ENCODE data around the gene CPNE2. TPM values are rescaled to one million over a fixed set of nuclear protein-coding genes. Genes with fewer than 3 reads are reported as not detected.

CPNE2 gene
- total RNA-seq, 4 donors from 2014 or later, result 12.2 to 21.4 (median 17.8) TPM

- TF ChIP-seq CTCF (IDR thresholded peaks at IDR 0.05) (no peak), POLR2A (IDR thresholded peaks at IDR 0.05) (no peak)
- no peaks in the 10 kb centered on the region for H3K4me1 ChIP-seq
- intact Hi-C loops (cut with DNase I), result no loop called here
- no peaks in the 10 kb centered on the region for H3K9me3 ChIP-seq
- no peak overlapping the region for H3K4me3 ChIP-seq
- no peak for DNase-seq
- WGBS, 2 donors, result no CpG with 5 or more reads among the region's 7 CpGs
- peaks cover 0 to 73% (median 0%) of the 10 kb centered on the region in 3 donors for H3K36me3 ChIP-seq
- no peaks in the 10 kb centered on the region for H3K27me3 ChIP-seq
- H3K27ac ChIP-seq, result no peak overlapping the region
Measured at GRCh38 chr16:57077714-57078113, 14.7 kb upstream of the CPNE2 start.

- Histone ChIP-seq H3K4me3 (no peak overlapping the region), H3K27ac (no peak overlapping the region), H3K9me3 (no peaks in the 10 kb centered on the region), H3K27me3 (no peaks in the 10 kb centered on the region), H3K36me3 (peaks cover 0 to 54% (median 0%) of the 10 kb centered on the region in 3 donors), H3K4me1 (peaks cover 0 to 10% (median 0%) of the 10 kb centered on the region in 3 donors)
- DNase-seq, result no peak
- no peak for TF ChIP-seq CTCF (IDR thresholded peaks at IDR 0.05)
- no peak for TF ChIP-seq POLR2A (IDR thresholded peaks at IDR 0.05)
- intact Hi-C loops (cut with DNase I), result no loop called here
Measured at GRCh38 chr16:57081744-57082143, 10.6 kb upstream of the CPNE2 start.

GRCh38 chr16:57082664-57083063, 9.7 kb upstream of the CPNE2 start:
- no peaks in the 10 kb centered on the region for H3K9me3 ChIP-seq
- DNase-seq, result no peak
- intact Hi-C loops (cut with DNase I), result no loop called here
- no peaks in the 10 kb centered on the region for H3K27me3 ChIP-seq
- H3K4me3 ChIP-seq, result no peak overlapping the region
- H3K36me3 ChIP-seq, result peaks cover 0 to 45% (median 0%) of the 10 kb centered on the region in 3 donors
- TF ChIP-seq CTCF (IDR thresholded peaks at IDR 0.05) (no peak), POLR2A (IDR thresholded peaks at IDR 0.05) (no peak)
- no peak overlapping the region for H3K27ac ChIP-seq
- H3K4me1 ChIP-seq, result peaks cover 0 to 10% (median 0%) of the 10 kb centered on the region in 3 donors
- WGBS, 2 donors, result 92 to 95% methylated on average over 6 of the region's 6 CpGs

GRCh38 chr16:57083485-57084126, 8.8 kb upstream of the CPNE2 start:
- Histone ChIP-seq H3K4me3 (no peak overlapping the region), H3K27me3 (no peaks in the 10 kb centered on the region), H3K9me3 (no peaks in the 10 kb centered on the region), H3K27ac (no peak overlapping the region), H3K36me3 (peaks cover 0 to 42% (median 0%) of the 10 kb centered on the region in 3 donors), H3K4me1 (peaks cover 0 to 10% (median 0%) of the 10 kb centered on the region in 3 donors)
- TF ChIP-seq CTCF (IDR thresholded peaks at IDR 0.05) (no peak), POLR2A (IDR thresholded peaks at IDR 0.05) (no peak)
- DNase-seq, result no peak
- 64 to 72% methylated on average over 7 of the region's 7 CpGs for WGBS, 2 donors
- intact Hi-C loops (cut with DNase I), result no loop called here

GRCh38 chr16:57084257-57084770, 8.1 kb upstream of the CPNE2 start:
- 10% methylated on average over 6 of the region's 9 CpGs for WGBS, 2 donors
- intact Hi-C loops (cut with DNase I), result no loop called here
- TF ChIP-seq CTCF (IDR thresholded peaks at IDR 0.05) (peak; percentile 94 to 99 (median 97)), POLR2A (IDR thresholded peaks at IDR 0.05) (no peak)
- Histone ChIP-seq H3K4me1 (peaks cover 0 to 10% (median 0%) of the 10 kb centered on the region in 3 donors), H3K36me3 (peaks cover 0 to 35% (median 0%) of the 10 kb centered on the region in 3 donors), H3K9me3 (no peaks in the 10 kb centered on the region), H3K27me3 (no peaks in the 10 kb centered on the region), H3K4me3 (no peak overlapping the region), H3K27ac (peak overlapping the region in 1 of 4 donors; percentile 10)
- DNase-seq, result peak; percentile 22
